GM12878 (cell line): ENCODE measurements around the gene QPCT. TPM values are rescaled to one million over a fixed set of nuclear protein-coding genes. Genes with fewer than 3 reads are reported as not detected.

Experiments used
- ATAC-seq: fragments of 200-7000 bp; cut with Tn5 transposase; 3 replicates; pipeline ENCODE4 v1.9.1; 2020; ENCODE audit warnings: mild to moderate bottlenecking, moderate library complexity
- BruUV-seq: library from RNA; stranded (reverse); fragments of 400-500 nt; replicated peaks from 2 replicates; lab custom pipeline; 2021; lab: Mats Ljungman, UMichigan
- CTCF ChIA-PET: fragments of 300-600 bp; sonication (Branson Sonifier 250); formaldehyde crosslinking; extraction: SDS; loops from one replicate; lab custom pipeline; 2021; ENCODE audit warnings: inconsistent platforms; lab: Yijun Ruan, JAX
- POLR2A ChIA-PET: fragments of 350-600 bp; formaldehyde crosslinking; extraction: SDS; loops from one replicate; lab custom pipeline; 2021; ENCODE audit warnings: inconsistent platforms; lab: Charles Lee
- RAD21 ChIA-PET: fragments of 300-600 bp; sonication (Branson Sonifier 250); formaldehyde crosslinking; loops from one replicate; lab custom pipeline; 2023; ENCODE audit warnings: antibody characterized with exemption; ENCODE audit not compliant: unreplicated experiment; lab: Charles Lee
- SMC1A ChIA-PET: fragments of 300-600 bp; sonication (Branson Sonifier 250); formaldehyde crosslinking; loops from one replicate; lab custom pipeline; 2023; ENCODE audit not compliant: unreplicated experiment, uncharacterized antibody; lab: Charles Lee
- DNase-seq: peaks from one replicate; pipeline ENCODE4 v3.0.0-alpha.2; 2011; ENCODE audit warnings: low read depth, low spot score
- FAIRE-seq: peaks from 3 replicates; lab custom pipeline; 2011; peaks lifted over from hg19 to GRCh38; lab: Jason Lieb, UNC
- H2AFZ ChIP-seq: 2 replicates; pipeline ENCODE4 v1.6.0; 2011; ENCODE audit warnings: low read depth, low read length, control low read depth; ENCODE audit not compliant: control insufficient read depth
- H3K27ac ChIP-seq: 2 replicates; pipeline ENCODE4 v1.5.1; 2011; ENCODE audit warnings: control low read depth; ENCODE audit not compliant: control insufficient read depth, insufficient read depth
- H3K27me3 ChIP-seq, 2 experiments: replicated peaks in 1 of 2; 2 replicates each; pipeline versions ENCODE4 v1.6.0 to v1.6.1; 2011; ENCODE audit warnings: low read length in 1 of 2; ENCODE audit not compliant: control insufficient read depth in 2 of 2, insufficient read depth in 2 of 2
- H3K36me3 ChIP-seq, 2 experiments: 2 replicates each; pipeline ENCODE4 v1.5.1; 2011; ENCODE audit warnings: low read length in 1 of 2; ENCODE audit not compliant: control insufficient read depth in 2 of 2, insufficient read depth in 2 of 2
- H3K4me1 ChIP-seq: 2 replicates; pipeline ENCODE4 v1.6.1; 2011; ENCODE audit warnings: mild to moderate bottlenecking, low read length, moderate library complexity, mixed read lengths; ENCODE audit not compliant: control insufficient read depth, insufficient read depth
- H3K4me2 ChIP-seq: 2 replicates; pipeline ENCODE4 v1.6.0; 2011; ENCODE audit warnings: control low read depth; ENCODE audit not compliant: control insufficient read depth, insufficient read depth
- H3K4me3 ChIP-seq: fragments of 200-600 bp; sonication (generic); 2 replicates; pipeline ENCODE4 v1.5.1; 2016
- H3K79me2 ChIP-seq: 2 replicates; pipeline ENCODE4 v1.6.0; 2011; ENCODE audit warnings: low read length; ENCODE audit not compliant: control insufficient read depth, insufficient read depth
- H3K9ac ChIP-seq: 2 replicates; pipeline ENCODE4 v1.8.0; 2011; ENCODE audit warnings: low read length, control low read depth, mixed read lengths; ENCODE audit not compliant: control insufficient read depth, insufficient read depth
- H3K9me3 ChIP-seq: replicated peaks from 3 replicates; pipeline ENCODE4 v1.5.1; 2011; ENCODE audit warnings: mild to moderate bottlenecking, low read length; ENCODE audit not compliant: control insufficient read depth, insufficient read depth
- H4K20me1 ChIP-seq: 2 replicates; pipeline ENCODE4 v1.6.0; 2011; ENCODE audit not compliant: control insufficient read depth, insufficient read depth
- BACH1 ChIP-seq: fragments of 450-650 bp; IDR thresholded peaks from 2 replicates; pipeline ENCODE4 v1.6.1; 2017; ENCODE audit warnings: mild to moderate bottlenecking, borderline replicate concordance
- CBFB ChIP-seq: IDR thresholded peaks from 2 replicates; pipeline ENCODE4 v1.6.1; 2016; ENCODE audit warnings: antibody characterized with exemption, low read depth
- RBBP5 ChIP-seq: fragments of 200-600 bp; sonication (generic); conservative IDR thresholded peaks from 2 replicates; pipeline ENCODE4 v1.6.1; 2016
- ZBTB40 ChIP-seq: fragments of 450-650 bp; IDR thresholded peaks from 2 replicates; pipeline ENCODE4 v1.6.1; 2016; ENCODE audit warnings: mild to moderate bottlenecking, moderate library complexity, borderline replicate concordance
- WGBS: methylation state at CpG from one replicate; pipeline ENCODE4 v1.1.6; 2016; ENCODE audit warnings: low lambda C conversion rate; ENCODE audit not compliant: insufficient replicate concordance, insufficient coverage; ENCODE audit errors: missing lambda C conversion rate; 5-methylcytosine and 5-hydroxymethylcytosine counted together
- in situ Hi-C: fragments of 300-500 bp; cut with MboI; formaldehyde crosslinking; loops from 9 replicates; pipeline ENCODE4 v1.14.3; 2018; ENCODE audit warnings: mixed read lengths
- intact Hi-C: fragments of 100-400 bp; cut with micrococcal nuclease; formaldehyde crosslinking; loops from one replicate; pipeline ENCODE4 v1.14.2; 2022; ENCODE audit not compliant: unreplicated experiment
- polyA plus RNA-seq, 11 experiments: library from polyadenylated mRNA; depleted of rRNA in 4 of 11; unstranded in 6 of 11; stranded (reverse) in 5 of 11; fragments of >200 nt; fragmentation: Nextera tagmentation in 4 of 11; fragmentation: Illumina TruSeq in 1 of 11; extraction: Ambion mirVana in 4 of 11; extraction: Trizol in 1 of 11; gene quantifications; 1 replicate in 1 of 11; 2 replicates in 10 of 11; pipeline versions ENCODE4 v1.2.1 to v1.2.3, GENCODE V29; 2011 to 2016; ENCODE audit warnings: inconsistent platforms in 2 of 11, missing spikeins in 2 of 11, low read depth in 1 of 11
- total RNA-seq, 4 experiments: library from RNA; depleted of rRNA in 3 of 4; stranded (reverse); fragments of >200 nt in 3 of 4; fragmentation: Illumina TruSeq in 1 of 4; extraction: Trizol in 1 of 4; gene quantifications; 2 replicates each; pipeline versions ENCODE4 v1.2.1 to v1.2.3, GENCODE V29; 2013 to 2021

The QPCT gene
- total and polyA plus RNA-seq, 10 of the 15 experiments (the other 5 are each of a cell fraction or from before 2014, with no cell fraction given): 0.14 to 0.86 (median 0.18) TPM; not detected in 1

DNA sequence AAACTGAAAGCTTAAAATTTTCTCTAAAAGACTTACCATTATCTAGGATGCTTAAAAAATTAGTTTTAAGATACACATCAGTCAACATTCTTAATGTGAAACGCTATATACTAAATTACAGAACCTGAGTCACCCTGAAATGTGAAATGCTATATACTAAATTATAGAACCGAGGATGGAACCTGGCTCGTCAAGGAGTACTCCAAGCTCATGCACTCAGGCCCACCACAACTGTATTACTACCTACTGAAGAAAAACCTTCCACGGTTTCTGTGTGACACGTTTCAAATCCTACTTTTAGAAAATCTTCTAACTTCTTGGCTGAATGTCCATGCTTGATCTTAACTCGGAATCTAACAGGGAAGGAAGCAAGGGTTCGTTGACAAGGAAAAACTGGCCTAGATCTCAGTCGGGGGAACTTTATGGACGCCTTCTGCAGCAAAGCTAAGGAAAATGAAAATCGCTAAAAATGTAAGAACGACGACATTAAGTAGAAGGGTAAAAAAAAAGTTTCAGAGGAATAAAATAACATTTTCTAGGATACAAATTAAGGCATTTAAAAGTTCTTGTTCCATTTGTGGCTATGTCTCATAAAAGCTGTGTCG, 21.2 kb upstream of the QPCT start:
- H3K9me3 ChIP-seq: no peaks in the 10 kb centered on the region
- peak overlapping the region; percentile 69 for H3K4me3 ChIP-seq
- in situ Hi-C loops (no loop called here), intact Hi-C loops (loop anchor here (5.0 kb wide), 1 partner anchor 54 kb away; no protein-coding TSS in a partner anchor)
- ChIA-PET CTCF (interaction anchor here (0.7 to 2.9 kb wide), 5 partner anchors 10 to 569 kb away, joined by 3 to 11 read pairs (median 3); no protein-coding TSS in a partner anchor), SMC1A (interaction anchor here (1.0 to 2.5 kb wide), 6 partner anchors 10 to 554 kb away, joined by 3 to 17 read pairs (median 5); no protein-coding TSS in a partner anchor), RAD21 (interaction anchor here (2.0 to 2.7 kb wide), 2 partner anchors 52 to 67 kb away, joined by 6 to 9 read pairs; no protein-coding TSS in a partner anchor), POLR2A (interaction anchor here (1.2 kb wide), 1 partner anchor 9 kb away, joined by 3 read pairs; no protein-coding TSS in a partner anchor)
- H4K20me1 ChIP-seq: no peaks in the 10 kb centered on the region
- no peaks in the 10 kb centered on the region for H3K36me3 ChIP-seq
- H3K4me2 ChIP-seq: peak overlapping the region; percentile 73
- peaks cover 5% of the 10 kb centered on the region for H3K79me2 ChIP-seq
- BruUV-seq: no TSS peak
- H2AFZ ChIP-seq: no peak overlapping the region
- no peak for FAIRE-seq
- H3K27me3 ChIP-seq: peaks cover 2 to 6% of the 10 kb centered on the region in 2 experiments
- no peak for TF ChIP-seq CBFB
- TF ChIP-seq ZBTB40: no peak
- no peak for TF ChIP-seq RBBP5
- TF ChIP-seq BACH1: no peak
- no peak for DNase-seq
- peak overlapping the region; percentile 68 for H3K9ac ChIP-seq
- no peak overlapping the region for H3K27ac ChIP-seq
- under 1% methylated on average over 13 of the region's 13 CpGs for WGBS
- H3K4me1 ChIP-seq: peaks cover 9% of the 10 kb centered on the region; the same call in 1 of the 2 replicates
- ATAC-seq: 0 out of 3 replicates have a peak, but pooled peaks have one; percentile 8
